SW480 (cell line): ENCODE results near the gene NSA2.
"Not testable (repeated sequence)": the region's sequence is repeated elsewhere in the genome, so short reads cannot be mapped to it uniquely, and the experiment has no call there.

Experiments used
- DNase-seq: peaks from one replicate; pipeline ENCODE4 v3.0.0-alpha.2; 2016; ENCODE audit warnings: low spot score

Gene NSA2

DNA sequence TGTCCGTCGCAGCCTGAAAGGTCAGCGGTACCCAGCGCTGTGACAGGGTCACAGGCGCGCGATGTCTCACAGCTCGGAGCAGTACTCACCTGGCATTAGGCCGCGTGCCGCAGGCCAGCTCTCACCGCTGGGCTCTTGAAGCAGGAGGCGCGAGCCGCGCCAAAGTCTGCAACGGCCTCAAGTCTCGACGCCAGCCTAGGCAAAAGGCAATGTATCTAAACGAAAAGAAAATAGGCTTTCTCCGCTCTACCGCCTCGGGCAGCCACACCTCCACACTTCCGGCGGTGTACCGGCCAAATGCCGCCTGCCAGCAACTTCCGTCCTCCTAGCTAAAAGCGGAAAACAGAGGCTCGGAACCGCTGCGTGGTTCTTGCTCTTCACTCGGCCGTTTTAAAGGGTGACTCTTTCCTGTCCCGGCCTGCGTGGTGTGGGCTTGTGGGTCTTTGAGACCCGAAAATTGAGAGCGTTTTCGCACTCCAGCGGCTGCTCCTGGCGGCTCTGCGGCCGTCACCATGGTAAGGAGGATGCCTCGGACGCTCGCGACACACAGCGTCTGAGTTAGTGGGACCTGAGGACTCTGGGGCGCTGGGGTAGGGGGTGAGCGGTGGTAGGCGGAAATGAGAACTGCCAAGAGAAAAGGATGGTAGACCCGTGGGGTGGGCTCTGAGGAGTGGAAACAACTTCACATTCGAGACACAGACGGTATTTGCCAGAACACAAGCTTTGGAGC is at the start of gene NSA2, which contains the start of gene GFM2:
Gene NSA2, plus strand, starts transcription at position 401 of the 730 bp plus-strand sequence. Its CDS starts 112 bp downstream, at position 513.
Gene GFM2, minus strand, starts transcription at position 269 of the 730 bp plus-strand sequence. CDS start 3,375 bp downstream, outside the sequence.
- DNase-seq: peak; percentile 90

DNA sequence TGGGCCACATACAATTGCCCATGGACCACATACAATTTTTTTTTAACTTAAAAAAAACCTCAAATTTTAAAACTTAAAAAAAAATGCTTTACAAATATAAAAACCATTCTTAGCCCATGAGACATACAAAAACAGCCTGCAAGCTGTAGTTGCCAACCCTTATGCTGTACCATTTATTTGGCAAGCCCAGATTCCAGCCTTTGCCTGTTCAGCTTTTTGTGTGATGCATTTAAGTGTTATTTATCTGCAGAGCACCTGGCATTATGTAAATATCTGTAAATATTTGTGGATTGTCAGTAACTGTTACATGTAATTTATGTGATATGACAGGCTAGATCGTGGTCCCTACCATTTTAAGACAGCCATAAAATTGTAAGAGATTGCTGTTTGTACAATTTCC is 49.5 kb upstream of the NSA2 start:
- DNase-seq: no peak

DNA sequence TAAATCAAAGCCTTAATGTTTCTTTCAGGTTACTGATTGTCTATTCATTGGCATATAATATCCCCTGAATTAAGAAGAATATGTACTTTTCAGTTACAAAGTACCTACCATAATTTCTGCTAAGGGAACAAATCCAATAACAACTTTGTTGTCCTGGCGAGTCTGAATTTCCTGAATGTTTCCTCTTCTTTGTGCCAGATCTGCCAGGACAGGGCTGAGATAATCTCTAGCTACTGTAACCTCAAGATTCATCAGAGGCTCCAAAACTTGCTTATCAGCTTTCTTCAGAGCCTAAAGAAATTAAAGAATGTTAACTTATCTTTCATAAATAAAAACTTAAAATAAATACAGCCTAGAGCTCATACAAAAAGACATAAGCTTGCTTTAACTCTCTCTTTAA is 44.8 kb upstream of the NSA2 start:
- no peak for DNase-seq

DNA sequence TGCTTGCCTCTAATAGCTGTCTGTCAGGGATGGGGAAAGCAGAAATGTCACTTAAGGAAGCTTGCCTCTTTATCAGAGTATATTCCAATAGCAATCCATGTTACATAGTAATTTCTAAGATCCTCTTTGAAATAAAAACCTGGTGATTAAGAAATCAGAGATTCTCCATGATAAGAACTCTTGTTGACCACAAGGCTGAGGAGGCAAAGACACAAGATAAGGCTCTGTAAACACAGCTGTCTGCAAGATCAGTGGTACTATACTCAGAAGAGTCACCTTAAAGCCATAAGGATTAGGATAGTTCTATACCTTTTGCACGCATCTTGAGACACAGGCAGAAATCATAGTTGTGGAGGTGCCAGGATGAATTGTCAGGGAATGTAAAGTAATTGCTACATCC is 41.7 kb upstream of the NSA2 start:
- no peak for DNase-seq

DNA sequence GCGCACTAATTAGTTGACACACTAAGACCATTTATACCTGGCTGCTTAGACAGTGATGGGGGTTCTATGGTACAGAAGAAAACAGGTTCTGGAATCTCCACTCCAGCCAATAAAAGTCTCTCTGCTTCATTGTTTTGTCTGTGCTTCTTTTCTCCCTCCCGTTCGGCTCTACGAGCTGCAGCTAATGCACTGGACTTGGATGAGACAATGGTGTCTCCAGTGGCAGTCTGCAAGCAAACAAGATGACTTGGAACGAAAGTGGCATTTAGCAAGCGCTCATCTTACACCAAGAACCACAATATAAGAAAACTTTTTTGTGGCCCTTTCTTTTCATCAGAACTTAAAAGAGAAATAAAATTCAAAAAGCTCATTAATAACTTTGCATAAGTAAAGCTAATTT is 30.3 kb upstream of the NSA2 start:
- DNase-seq: no peak

DNA sequence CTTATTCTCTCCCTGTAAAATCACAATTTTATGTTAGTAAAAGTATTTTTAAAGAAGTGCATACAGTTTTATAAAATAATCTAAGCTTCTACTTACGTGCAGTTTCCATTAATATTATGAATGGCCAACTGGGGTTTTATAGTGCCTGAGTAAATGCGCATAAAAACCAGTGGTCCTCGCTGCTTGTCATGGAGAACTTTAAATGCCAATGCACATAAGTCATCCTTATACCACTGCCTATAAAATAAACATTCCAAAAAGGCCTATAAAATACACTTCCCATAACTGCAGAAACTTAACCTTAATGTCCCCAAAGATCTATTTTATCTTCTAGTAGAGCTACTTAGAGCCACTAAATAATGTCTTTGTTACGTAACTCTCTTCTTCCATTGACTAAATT is 28.6 kb upstream of the NSA2 start:
- DNase-seq: no peak

DNA sequence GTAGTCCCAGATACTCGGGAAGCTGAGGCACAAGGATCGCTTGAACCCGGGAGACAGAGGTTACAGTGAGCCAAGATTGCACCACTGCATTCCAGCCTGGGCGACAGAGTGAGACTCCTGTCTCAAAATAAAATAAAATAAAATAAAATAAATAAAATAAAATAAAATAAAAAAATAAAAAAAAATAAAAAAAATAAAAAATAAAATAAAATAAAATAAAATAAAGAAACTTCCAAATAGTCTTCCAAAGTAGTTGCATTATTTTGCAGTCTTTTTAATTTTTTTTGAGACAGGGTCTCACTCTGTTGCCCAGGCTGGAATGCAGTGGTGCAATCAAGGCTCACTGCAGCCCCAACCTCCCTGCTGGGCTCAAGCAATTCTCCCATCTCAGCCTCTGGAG is 18.3 kb upstream of the NSA2 start:
- DNase-seq: not testable (repeated sequence)

DNA sequence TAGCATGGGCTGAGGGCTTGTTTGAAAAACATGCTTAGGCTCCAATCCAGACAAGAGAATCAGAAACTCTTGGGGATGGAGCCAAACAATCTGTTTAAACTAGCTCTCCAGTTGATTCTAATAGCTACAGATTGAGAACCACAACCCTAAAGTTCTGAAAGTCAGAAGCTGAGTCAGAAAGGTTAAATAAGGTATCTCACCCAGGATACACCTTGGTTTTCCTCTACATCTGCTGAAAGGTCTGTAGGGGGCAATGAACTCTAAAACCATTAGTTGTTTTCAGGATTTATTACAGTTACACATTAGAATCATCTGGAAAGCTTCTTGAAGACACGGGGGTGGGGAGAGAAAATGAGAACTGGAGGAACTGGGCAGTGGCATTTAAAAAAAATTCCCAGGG is 5.8 kb upstream of the NSA2 start:
- no peak for DNase-seq

DNA sequence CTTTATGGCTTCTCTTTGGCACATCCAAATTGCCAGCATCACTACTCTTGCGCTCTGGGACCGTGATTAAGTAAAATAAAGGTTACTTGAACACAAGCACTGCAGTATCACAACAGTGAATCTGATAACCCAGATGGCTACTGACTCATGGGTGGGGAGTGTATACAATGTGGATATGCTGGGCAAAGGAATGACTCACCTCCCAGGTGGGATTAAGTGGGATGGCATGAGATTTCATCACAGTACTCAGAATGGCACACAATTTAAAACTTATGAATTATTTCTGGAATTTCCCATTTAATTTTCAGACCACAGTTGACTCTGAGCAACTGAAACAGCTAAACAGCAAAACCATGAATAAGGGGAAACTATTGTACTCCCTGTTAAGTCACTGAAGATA is 4.5 kb upstream of the NSA2 start:
- peak; percentile 75 for DNase-seq

DNA sequence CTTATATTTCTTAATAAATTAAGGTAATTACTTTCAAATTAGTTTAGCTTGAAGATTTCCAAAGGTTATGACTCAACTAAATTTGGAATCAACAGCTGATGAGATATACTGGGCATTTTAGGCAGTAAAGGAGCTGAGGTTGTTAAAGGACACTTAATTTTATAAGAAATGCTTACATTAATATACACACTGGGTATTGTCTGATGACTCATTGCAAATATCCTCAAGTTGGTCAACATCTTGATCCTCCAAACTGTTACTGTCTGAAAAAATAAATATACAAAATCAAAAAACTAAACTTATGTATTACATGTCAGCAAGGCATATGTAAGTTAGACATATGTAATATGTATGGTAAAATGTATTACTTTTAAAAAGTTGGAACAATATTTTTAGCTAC is 3.5 kb upstream of the NSA2 start:
- no peak for DNase-seq

DNA sequence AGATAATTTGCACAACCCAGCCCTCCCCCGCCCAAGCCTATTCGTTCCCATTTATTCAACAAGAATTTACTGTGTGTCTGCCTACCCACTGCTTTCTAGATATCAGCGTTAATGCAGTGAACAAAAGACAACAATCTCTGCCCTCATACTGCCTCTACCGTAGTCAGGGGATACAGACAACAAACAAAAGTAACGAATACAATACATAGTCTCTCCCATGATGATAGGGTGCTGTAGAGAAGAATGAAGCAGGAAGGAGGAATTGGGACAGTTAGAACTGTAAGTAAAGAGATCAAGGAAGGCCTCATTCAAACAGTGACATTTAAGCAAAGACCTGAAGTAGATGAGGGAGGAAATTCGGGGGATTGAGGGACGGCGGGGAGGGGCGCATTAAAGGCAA is 1.8 kb upstream of the NSA2 start:
- DNase-seq: no peak

DNA sequence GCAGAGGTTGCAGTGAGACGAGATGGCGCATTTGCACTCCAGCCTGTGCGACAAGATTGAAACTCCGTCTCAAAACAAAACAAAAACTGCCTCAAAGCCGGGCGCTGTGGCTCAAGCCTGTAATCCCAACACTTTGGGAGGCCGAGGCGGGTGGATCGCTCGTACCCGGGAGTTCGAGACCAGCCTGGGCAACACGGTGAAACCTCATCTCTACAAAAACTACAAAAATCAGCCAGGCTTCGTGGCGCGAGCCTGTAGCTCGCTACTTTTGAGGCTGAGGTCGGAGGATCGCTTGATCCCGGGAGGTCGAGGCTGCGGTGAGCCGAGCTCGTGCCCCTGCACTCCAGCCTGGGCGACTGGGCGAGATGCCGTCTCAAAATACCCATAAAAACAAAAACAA is 1.1 kb upstream of the NSA2 start:
- DNase-seq: no peak

DNA sequence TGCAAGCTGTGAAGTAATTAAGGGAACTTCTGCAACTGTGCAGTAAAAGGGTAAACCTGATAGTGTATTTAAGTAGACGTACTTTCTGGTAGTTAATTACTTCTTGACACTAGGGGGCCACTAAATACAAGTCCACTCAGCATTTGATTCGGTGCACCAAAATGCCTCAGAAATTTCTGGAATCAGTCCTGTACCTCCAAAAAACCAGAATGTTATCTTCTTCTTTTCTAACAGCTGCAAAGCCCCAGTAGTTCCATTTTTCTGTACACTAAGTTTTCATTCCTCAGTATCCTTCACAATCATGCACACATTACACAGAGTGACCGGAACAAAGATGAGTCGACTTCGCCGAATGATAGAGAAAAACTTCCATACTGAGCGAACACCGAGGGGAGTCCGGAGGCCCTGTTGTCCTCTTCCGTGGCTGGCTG is 616 bp upstream of the NSA2 start:
- DNase-seq: peak; percentile 73

DNA sequence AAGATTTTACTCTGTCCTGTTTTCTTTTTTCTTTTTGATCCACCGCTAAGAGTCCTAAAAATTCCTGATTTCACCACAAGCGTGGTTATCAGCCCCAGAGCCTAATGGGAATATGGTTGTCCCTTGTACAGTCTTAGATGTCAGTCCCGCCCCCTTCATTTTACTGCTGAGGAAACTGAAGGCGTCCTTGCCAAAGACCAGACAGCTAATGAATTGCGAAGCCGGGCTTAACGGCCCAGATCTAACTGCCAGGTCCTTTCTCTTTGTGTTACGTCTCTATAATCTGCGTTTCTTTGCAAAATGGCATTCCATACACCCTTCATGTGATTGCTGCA is 497 bp downstream of the NSA2 start:
- peak; percentile 48 for DNase-seq

DNA sequence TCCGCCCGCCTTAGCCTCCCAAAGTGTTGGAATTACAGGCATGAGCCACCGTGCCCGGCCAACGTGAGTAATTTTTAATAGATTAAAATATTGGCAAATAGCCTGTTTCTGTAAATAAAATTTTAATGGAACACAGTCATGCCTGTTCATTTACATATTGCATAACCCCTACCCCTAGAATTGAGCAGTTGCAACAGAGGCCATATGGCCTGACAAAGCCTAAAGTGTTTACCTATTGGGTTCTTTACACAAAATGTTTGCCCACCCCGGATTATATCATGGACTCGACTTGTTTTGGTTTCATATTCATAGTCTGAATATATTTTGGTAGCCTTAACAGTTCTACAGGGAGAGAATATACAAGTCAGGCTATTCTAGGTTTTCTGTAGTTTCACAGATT is 5.3 kb downstream of the NSA2 start:
- no peak for DNase-seq

DNA sequence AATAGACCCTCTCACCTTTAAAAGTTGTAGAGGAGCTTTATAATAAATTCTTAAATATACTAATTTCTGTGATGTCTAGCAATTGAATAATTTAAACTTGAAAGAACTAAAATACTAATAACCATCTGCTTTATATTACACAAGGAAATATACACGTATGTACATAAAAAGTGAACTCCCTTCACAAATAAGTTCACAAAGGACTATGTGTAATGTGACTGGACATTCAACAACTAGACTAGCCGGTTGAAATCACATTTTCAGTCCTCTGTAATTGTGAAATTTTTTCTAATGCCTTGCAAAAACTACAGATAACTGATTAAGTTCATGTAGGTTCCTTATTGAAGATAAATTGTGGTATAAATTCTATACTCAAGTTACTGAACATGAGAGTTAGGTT is 11.6 kb downstream of the NSA2 start:
- no peak for DNase-seq

DNA sequence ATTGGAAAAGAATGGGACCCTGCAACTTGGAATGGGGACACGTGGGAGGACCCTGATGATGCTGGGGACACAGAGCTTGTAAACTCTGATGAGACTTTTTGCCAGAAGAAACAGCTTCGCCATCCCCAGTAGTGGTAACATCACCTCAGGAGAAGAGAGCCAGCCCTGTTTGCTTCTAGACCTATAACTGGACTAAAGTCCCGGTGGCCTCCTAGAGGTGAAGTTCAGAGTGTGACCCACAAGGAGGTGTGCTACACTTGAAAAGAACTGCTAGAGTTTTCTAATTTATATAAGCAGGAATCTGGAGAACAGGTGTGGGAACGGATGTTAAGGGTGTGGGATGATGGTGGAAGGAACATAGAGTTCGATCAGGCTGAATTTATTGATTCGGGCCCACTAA is 19.8 kb downstream of the NSA2 start:
- no peak for DNase-seq

DNA sequence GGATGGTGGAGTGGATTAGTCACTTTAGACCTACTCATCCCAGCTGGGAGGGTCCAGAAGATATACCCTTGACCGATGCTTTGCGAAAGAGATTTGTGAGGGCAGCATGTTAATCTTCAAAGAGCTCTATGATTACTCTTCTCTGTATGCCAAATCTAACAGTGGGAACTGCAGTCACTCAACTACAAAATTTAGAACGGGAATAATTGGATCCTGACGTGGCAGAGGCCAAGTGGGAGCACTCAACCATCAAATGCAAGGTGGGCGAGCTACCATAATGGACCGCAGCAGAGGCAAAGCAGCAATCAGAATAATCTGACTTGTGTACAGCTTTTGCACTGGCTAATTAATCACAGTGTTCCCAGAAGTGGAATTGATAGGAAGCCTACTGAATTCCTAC is 20.4 kb downstream of the NSA2 start:
- DNase-seq: no peak

DNA sequence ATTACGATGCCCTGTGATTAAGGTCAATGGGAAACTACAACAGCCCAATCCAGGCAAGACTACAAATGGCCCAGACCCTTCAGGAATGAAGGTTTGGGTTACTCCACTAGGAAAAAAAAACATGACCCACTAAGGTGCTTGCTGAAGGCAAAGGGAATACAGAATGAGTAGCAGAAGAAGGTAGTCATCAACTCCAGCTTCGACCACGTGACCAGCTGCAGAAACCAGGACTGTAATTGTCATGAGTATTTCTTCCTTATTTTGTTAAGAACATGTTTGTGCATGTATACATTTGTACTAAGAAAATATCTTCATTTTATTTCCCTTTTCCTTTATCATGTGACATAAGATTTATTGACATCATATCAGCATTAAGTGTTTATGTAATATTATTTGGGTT is 24.6 kb downstream of the NSA2 start:
- DNase-seq: not testable (repeated sequence)

DNA sequence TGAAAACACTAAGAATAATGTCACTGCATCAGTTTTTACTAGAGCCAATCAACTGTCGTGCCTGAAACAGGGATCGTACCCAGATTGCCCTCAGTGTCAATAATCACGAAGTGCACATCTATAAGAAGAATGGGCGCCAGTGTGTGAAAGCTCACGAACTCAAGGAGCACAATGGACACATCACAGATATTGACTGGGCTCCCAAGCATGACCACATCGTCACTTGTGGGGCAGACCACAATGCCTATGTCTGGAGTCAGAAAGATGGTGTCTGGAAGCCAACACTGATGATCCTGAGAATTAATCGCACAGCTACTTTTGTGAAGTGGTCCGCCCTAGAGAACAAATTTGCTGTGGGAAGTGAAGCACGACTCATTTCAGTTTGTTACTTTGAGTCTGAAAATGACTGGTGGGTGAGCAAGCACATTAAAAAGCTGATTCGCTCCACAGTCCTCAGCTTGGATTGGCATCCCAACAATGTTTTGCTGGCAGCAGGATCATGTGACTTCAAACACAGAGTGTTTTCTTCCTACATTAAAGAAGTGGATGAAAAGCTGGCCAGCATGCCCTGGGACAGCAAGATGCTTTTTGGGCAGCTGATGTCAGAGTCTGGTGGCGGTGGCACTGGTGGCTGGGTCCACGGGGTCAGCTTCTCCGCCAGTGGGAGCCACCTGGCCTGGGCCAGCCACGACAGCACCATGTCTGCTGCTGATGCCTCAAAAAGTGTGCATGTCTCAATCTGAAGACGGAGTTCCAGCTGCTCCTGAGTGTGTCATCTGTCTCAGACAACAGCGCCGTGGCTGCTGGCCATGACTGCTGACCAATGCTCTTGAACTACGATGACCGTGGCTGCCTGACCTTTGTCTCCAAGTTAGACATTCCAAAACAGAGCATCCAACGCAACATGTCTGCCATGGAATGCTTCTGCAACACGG is 32.2 kb downstream of the NSA2 start:
- DNase-seq: no peak

DNA sequence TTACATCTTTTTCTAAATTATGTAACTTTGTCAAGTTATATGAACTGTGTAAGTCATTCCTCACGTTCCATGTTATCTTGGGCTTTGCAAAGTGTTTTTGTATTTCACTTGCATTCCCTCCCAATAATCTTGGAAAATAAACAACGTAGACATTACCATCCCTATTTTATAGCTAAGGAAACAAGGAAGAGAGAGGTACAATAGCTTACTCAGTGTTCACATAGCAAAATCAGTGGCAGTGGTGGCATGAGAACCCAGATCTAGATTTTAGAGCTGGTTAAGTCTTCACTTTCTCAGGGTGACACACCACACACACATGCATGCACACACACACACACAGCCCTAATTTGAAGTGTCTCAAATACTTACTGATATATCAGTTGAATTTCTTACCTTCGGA is 34.1 kb downstream of the NSA2 start:
- no peak for DNase-seq

DNA sequence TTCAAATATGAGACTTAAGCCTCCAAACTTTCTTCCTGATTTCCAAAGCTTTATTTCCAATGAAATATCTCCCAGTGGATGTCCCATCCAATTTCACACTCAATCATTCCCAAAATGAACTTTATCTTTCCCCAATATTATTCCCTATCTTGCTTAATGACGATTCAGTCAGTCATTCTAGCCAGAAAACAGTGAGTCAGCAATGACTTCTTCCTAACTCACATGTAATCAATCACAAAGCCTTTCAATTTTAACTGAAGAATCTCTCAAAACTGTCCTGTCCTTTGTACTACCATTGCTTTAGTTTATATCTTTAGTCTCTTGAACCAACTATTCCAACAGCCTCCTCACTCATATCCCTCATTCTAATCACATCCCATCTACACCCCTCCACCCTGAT is 34.9 kb downstream of the NSA2 start:
- DNase-seq: no peak

DNA sequence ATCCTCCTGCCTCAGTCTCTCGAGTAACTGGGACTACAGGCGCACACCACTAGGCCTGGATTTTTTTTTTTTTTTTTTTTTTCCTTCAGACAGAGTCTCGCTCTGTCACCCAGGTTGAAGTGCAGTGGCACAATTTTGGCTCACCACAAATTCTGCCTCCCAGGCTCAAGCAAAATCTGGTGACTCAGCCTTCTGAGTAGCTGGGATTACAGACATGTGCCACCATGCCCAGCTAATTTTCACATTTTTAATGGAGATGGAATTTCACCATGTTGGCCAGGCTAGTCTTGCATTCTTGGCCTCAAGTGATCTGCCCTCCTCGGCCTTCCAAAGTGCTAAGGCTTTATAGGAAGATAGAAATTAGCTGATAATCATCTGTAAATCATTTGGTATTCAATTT is 43.9 kb downstream of the NSA2 start:
- no peak for DNase-seq
